ENCODE data around the gene RELN. TPM values are rescaled to one million over a fixed set of nuclear protein-coding genes. Genes with fewer than 3 reads are reported as not detected.

RELN gene
- total RNA-seq, 4 donors from 2014 or later = 2.5 to 10.1 (median 6.5) TPM

GRCh38 chr7:103594186-103594585 is 395.3 kb downstream of the RELN start:
- H3K36me3 ChIP-seq = no peaks in the 10 kb centered on the region
- H3K4me3 ChIP-seq = no peak overlapping the region
- WGBS = 83% methylated on average over 5 of the region's 5 CpGs
- DNase-seq (ENCODE audit: extremely low spot score) = no peak
- no peaks in the 10 kb centered on the region for H3K9me3 ChIP-seq
- intact Hi-C loops (cut with DNase I) = no loop called here
- no peaks in the 10 kb centered on the region for H3K4me1 ChIP-seq
- no peak overlapping the region for H3K27ac ChIP-seq (replicated peaks in 1 of 4)
- TF ChIP-seq EP300 (IDR thresholded peaks at IDR 0.05) (no peak), POLR2A (IDR thresholded peaks at IDR 0.05; ENCODE audit: low read depth) (no peak), POLR2AphosphoS5 (IDR thresholded peaks at IDR 0.05) (no peak), CTCF (IDR thresholded peaks at IDR 0.05) (no peak)
- H3K27me3 ChIP-seq = peaks cover 0 to 10% (median 0%) of the 10 kb centered on the region in 4 donors

- H3K27me3 ChIP-seq = peaks cover 0 to 10% (median 0%) of the 10 kb centered on the region in 4 donors
- no peak overlapping the region for H3K27ac ChIP-seq (replicated peaks in 1 of 4)
- H3K36me3 ChIP-seq = no peaks in the 10 kb centered on the region
- TF ChIP-seq CTCF (IDR thresholded peaks at IDR 0.05) (no peak), EP300 (IDR thresholded peaks at IDR 0.05) (no peak)
- no peak overlapping the region for H3K4me3 ChIP-seq
- H3K4me1 ChIP-seq = no peaks in the 10 kb centered on the region
- WGBS = 84% methylated on average over 2 of the region's 2 CpGs
- intact Hi-C loops (cut with DNase I) = no loop called here
- no peak for DNase-seq (ENCODE audit: extremely low spot score)
- H3K9me3 ChIP-seq = no peaks in the 10 kb centered on the region
Measured at GRCh38 chr7:103593691-103594090, 395.8 kb downstream of the RELN start.

DNA sequence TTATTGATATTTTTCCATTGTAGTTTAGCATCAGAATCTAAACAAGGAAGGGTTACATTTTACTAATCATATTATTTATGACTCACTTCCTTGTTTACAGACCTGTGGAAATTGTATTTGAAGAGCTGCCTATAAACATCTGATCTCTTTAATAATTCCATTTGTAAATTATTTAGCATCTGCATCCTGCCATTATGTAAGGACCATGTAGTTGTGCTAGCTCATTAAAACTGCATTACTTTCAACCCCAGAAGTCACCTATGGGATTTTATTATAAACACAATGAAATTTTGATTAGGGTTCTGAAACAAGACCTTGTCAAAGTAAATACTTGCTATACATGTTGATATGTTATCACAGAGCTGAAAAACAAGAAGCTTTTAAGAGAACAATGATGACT is 396.6 kb downstream of the RELN start:
- H3K36me3 ChIP-seq = no peaks in the 10 kb centered on the region
- TF ChIP-seq POLR2AphosphoS5 (IDR thresholded peaks at IDR 0.05) = no peak
- no peak for TF ChIP-seq EP300 (IDR thresholded peaks at IDR 0.05)
- no peak for TF ChIP-seq CTCF (IDR thresholded peaks at IDR 0.05)
- TF ChIP-seq POLR2A (IDR thresholded peaks at IDR 0.05; ENCODE audit: low read depth) = no peak
- no peak overlapping the region for H3K4me3 ChIP-seq
- no peaks in the 10 kb centered on the region for H3K9me3 ChIP-seq
- H3K27ac ChIP-seq (replicated peaks in 1 of 4) = no peak overlapping the region
- intact Hi-C loops (cut with DNase I) = no loop called here
- H3K27me3 ChIP-seq = peaks cover 0 to 10% (median 0%) of the 10 kb centered on the region in 4 donors
- no peaks in the 10 kb centered on the region for H3K4me1 ChIP-seq
- DNase-seq (ENCODE audit: extremely low spot score) = no peak

DNA sequence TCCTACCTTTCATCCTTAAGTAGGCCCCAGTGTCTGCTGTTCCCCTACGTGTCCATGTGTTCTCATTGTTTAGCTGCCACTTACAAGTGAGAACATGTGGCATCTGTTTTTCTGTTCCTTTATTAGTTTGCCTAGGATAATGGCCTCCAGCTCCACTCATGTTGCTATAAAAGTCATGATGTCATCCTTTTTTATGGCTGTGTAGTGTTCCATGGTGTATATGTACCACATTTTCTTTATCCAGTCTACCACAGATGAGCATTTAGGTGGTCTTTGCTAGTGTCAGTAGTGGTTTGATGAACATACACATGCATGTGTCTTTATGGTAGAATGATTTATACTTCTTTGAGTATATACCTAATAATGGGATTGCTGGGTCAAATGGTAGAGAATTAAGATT is 397.3 kb downstream of the RELN start:
- no peaks in the 10 kb centered on the region for H3K36me3 ChIP-seq
- no peaks in the 10 kb centered on the region for H3K4me1 ChIP-seq
- intact Hi-C loops (cut with DNase I) = no loop called here
- TF ChIP-seq CTCF (IDR thresholded peaks at IDR 0.05) = no peak
- no peak for TF ChIP-seq POLR2A (IDR thresholded peaks at IDR 0.05; ENCODE audit: low read depth)
- no peak for TF ChIP-seq EP300 (IDR thresholded peaks at IDR 0.05)
- TF ChIP-seq POLR2AphosphoS5 (IDR thresholded peaks at IDR 0.05) = no peak
- no peak for DNase-seq (ENCODE audit: extremely low spot score)
- peaks cover 0 to 7% (median 0%) of the 10 kb centered on the region in 4 donors for H3K27me3 ChIP-seq
- no peaks in the 10 kb centered on the region for H3K9me3 ChIP-seq
- no peak overlapping the region for H3K27ac ChIP-seq (replicated peaks in 1 of 4)
- 96% methylated on average over 1 of the region's 1 CpG for WGBS
- no peak overlapping the region for H3K4me3 ChIP-seq

DNA sequence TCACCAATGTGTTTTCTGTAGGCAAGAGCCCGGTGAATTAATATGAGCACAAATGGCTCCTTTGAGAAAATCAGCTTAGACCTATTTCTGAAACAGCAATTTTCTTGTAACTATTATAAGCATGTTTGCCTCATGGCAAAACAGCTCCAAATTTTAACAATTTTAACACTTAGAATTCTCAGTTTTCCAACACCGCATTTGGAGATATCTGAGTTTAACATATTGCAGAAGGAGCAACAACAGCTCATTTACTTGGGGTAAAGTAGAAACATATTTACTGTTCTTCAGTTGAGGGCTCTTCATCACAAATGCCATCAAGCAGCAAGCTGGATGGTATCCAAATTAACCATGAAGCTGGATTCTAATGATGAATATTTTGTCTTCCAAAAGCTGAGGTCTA is 409.4 kb downstream of the RELN start:
- no peak overlapping the region for H3K4me3 ChIP-seq
- H3K36me3 ChIP-seq = no peaks in the 10 kb centered on the region
- no peak overlapping the region for H3K27ac ChIP-seq (replicated peaks in 1 of 4)
- no peaks in the 10 kb centered on the region for H3K9me3 ChIP-seq
- TF ChIP-seq POLR2A (IDR thresholded peaks at IDR 0.05; ENCODE audit: low read depth) = no peak
- no peak for TF ChIP-seq POLR2AphosphoS5 (IDR thresholded peaks at IDR 0.05)
- TF ChIP-seq CTCF (IDR thresholded peaks at IDR 0.05) = no peak
- no peak for TF ChIP-seq EP300 (IDR thresholded peaks at IDR 0.05)
- no peaks in the 10 kb centered on the region for H3K4me1 ChIP-seq
- intact Hi-C loops (cut with DNase I) = no loop called here
- no peak for DNase-seq (ENCODE audit: extremely low spot score)
- 94% methylated on average over 2 of the region's 2 CpGs for WGBS
- peaks cover 0 to 3% (median 0%) of the 10 kb centered on the region in 4 donors for H3K27me3 ChIP-seq
